Testis (tissue), 3 donors: ENCODE results near the gene PLCD1. TPM values are rescaled to one million over a fixed set of nuclear protein-coding genes. Genes with fewer than 3 reads are reported as not detected.

Experiments
- DNase-seq: peaks from one replicate; pipeline ENCODE4 v3.0.0-alpha.2; 2019
- H3K27ac ChIP-seq, 2 donors: fragments of 200-600 bp; sonication (generic); one replicate each; pipeline ENCODE4 v1.5.1; 2019
- H3K27me3 ChIP-seq: fragments of 200-600 bp; sonication (generic); one replicate; pipeline ENCODE4 v1.5.1; 2019
- H3K36me3 ChIP-seq: fragments of 200-600 bp; sonication (generic); one replicate; pipeline ENCODE4 v1.5.1; 2017; ENCODE audit warnings: low read depth; ENCODE audit errors: missing control alignments
- H3K4me1 ChIP-seq: fragments of 200-600 bp; sonication (generic); one replicate; pipeline ENCODE4 v1.5.1; 2019
- H3K4me3 ChIP-seq, 2 donors: fragments of 200-600 bp; sonication (generic); one replicate each; pipeline ENCODE4 v1.5.1; 2017 to 2019
- H3K9me3 ChIP-seq: fragments of 200-600 bp; sonication (generic); one replicate; pipeline ENCODE4 v1.5.1; 2017
- POLR2A ChIP-seq: fragments of 450-650 bp; IDR thresholded peaks from one replicate; pipeline ENCODE4 v1.6.1; 2017; ENCODE audit warnings: antibody characterized with exemption, mild to moderate bottlenecking, moderate library complexity
- WGBS, 2 donors: methylation state at CpG; one replicate each; pipeline ENCODE4 v1.1.5; 2018; 5-methylcytosine and 5-hydroxymethylcytosine counted together
- intact Hi-C: fragments of 100-400 bp; cut with DNase I; formaldehyde crosslinking; loops from one replicate; pipeline ENCODE4 v1.15.1; 2023; ENCODE audit warnings: low total_unique reads
- polyA plus RNA-seq: library from polyadenylated mRNA; stranded (reverse); fragments of 350-450 nt; fragmentation: Illumina TruSeq; extraction: RNeasy Lipid Tissue Mini Kit (QIAGEN cat#74804); gene quantifications from one replicate; pipeline ENCODE4 v1.2.3, GENCODE V29; 2014; ENCODE audit warnings: low read depth, low replicate concordance; ENCODE audit not compliant: insufficient read depth
- total RNA-seq, 2 donors: library from RNA; depleted of rRNA; stranded (reverse); fragments of >200 nt; gene quantifications; one replicate each; pipeline ENCODE4 v1.2.3, GENCODE V29; 2016
- TF ChIP-seq, protein P1 (sequence below), 3 experiments: fragments of 450-650 bp in 2 of 3; fragments of 200-600 bp in 1 of 3; sonication (generic) in 1 of 3; IDR thresholded peaks; one replicate each; pipeline ENCODE4 v1.5.1; 2016 to 2019; ENCODE audit warnings: antibody characterized with exemption in 3 of 3, mild to moderate bottlenecking in 2 of 3, moderate library complexity in 1 of 3

PLCD1 gene
- total and polyA plus RNA-seq, 3 donors from 2014 or later = 88.4 to 228 (median 155) TPM

- peaks cover 40% of the 10 kb centered on the region for H3K4me1 ChIP-seq
These were observed 26.0 kb downstream of the PLCD1 start for GRCh38 chr3:38003371-38003816.

DNA sequence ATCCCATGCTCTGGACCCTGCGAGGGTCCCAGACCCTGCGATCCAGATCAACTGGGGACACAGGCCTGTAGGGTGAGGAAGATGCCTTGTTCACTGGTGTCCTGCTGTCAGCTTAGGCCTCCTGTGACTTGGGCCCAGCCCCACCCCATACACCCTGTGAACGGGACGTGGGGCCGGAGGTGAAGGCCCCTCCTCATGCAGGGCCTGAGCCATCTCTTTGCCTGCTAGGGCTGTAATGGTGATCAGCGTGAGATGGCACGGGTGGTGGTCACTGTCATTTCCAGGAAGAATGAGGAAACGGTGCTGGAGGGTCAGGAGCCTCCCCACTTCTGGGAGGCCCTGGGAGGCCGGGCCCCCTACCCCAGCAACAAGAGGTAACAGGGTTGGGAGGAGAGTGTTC is 26.5 kb downstream of the PLCD1 start:
- WGBS, 2 donors = 81 to 97% methylated on average over 6 to 9 of the region's 9 CpGs
- Histone ChIP-seq H3K4me3 (no peak overlapping the region), H3K36me3 (no peaks in the 10 kb centered on the region), H3K4me1 (peaks cover 45% of the 10 kb centered on the region), H3K9me3 (no peaks in the 10 kb centered on the region), H3K27ac (peak overlapping the region; percentile 59 to 78), H3K27me3 (no peaks in the 10 kb centered on the region)
- DNase-seq = no peak
- TF ChIP-seq, protein P1, sequence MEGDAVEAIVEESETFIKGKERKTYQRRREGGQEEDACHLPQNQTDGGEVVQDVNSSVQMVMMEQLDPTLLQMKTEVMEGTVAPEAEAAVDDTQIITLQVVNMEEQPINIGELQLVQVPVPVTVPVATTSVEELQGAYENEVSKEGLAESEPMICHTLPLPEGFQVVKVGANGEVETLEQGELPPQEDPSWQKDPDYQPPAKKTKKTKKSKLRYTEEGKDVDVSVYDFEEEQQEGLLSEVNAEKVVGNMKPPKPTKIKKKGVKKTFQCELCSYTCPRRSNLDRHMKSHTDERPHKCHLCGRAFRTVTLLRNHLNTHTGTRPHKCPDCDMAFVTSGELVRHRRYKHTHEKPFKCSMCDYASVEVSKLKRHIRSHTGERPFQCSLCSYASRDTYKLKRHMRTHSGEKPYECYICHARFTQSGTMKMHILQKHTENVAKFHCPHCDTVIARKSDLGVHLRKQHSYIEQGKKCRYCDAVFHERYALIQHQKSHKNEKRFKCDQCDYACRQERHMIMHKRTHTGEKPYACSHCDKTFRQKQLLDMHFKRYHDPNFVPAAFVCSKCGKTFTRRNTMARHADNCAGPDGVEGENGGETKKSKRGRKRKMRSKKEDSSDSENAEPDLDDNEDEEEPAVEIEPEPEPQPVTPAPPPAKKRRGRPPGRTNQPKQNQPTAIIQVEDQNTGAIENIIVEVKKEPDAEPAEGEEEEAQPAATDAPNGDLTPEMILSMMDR (IDR thresholded peaks at IDR 0.05) = no peak
- no peak for TF ChIP-seq POLR2A
- intact Hi-C loops = loop anchor here (10.0 kb wide), 1 partner anchor 148 kb away; no protein-coding TSS in a partner anchor

More at GRCh38 chr3:38003371-38003816, 26.0 kb downstream of the PLCD1 start:
- Histone ChIP-seq H3K27ac (peak overlapping the region; percentile 59 to 78), H3K27me3 (no peaks in the 10 kb centered on the region), H3K36me3 (no peaks in the 10 kb centered on the region), H3K9me3 (no peaks in the 10 kb centered on the region), H3K4me3 (no peak overlapping the region)
- intact Hi-C loops = loop anchor here (10.0 kb wide), 1 partner anchor 149 kb away; no protein-coding TSS in a partner anchor
- TF ChIP-seq, protein P1 (IDR thresholded peaks at IDR 0.05) = peak; percentile 81 to 92 (median 87)
- no peak for TF ChIP-seq POLR2A
- WGBS, 2 donors = 34 to 41% methylated on average over 3 to 7 of the region's 7 CpGs
- peak; percentile 83 for DNase-seq

DNA sequence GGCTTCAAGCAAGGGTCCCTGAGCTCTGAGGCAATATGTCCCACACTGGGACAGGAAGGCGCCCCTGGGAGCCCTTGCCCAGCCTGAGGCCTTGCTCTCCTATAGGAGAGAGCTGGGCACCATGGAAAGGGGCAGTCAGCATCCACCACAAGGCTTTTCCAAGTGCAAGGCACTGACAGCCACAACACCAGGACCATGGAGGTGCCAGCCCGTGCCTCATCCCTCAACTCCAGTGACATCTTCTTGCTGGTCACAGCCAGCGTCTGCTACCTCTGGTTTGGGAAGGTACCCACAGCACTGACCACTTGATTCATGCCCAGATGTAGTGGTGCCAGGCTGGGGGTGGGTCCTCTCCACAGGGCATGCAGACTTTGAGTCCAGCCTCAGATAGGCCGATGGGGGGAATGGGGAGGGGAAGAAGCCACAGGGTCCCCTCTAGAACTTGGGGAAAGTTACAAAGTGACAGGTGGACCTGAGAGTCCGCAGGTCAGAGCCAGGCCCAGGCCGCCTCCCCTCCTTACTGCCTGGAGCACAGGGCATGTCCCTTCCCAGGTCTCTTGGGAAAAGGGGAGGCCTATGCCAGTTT is 27.1 kb downstream of the PLCD1 start:
- no peak for DNase-seq
- intact Hi-C loops = loop anchor here (10.0 kb wide), 1 partner anchor 148 kb away; no protein-coding TSS in a partner anchor
- 78 to 91% methylated on average over 3 to 6 of the region's 6 CpGs for WGBS, 2 donors
- H3K9me3 ChIP-seq = no peaks in the 10 kb centered on the region
- H3K36me3 ChIP-seq = no peaks in the 10 kb centered on the region
- H3K4me1 ChIP-seq = peaks cover 45% of the 10 kb centered on the region
- no peak for TF ChIP-seq POLR2A
- TF ChIP-seq, protein P1 (IDR thresholded peaks at IDR 0.05) = no peak
- H3K27me3 ChIP-seq = no peaks in the 10 kb centered on the region
- H3K27ac ChIP-seq = peak overlapping the region; percentile 59 to 78
- H3K4me3 ChIP-seq = no peak overlapping the region

- Histone ChIP-seq H3K4me1 (peaks cover 48% of the 10 kb centered on the region), H3K9me3 (no peaks in the 10 kb centered on the region), H3K4me3 (no peak overlapping the region), H3K36me3 (no peaks in the 10 kb centered on the region), H3K27me3 (no peaks in the 10 kb centered on the region), H3K27ac (no peak overlapping the region)
- WGBS, 2 donors = 85 to 86% methylated on average over 4 to 9 of the region's 9 CpGs
- DNase-seq = no peak
- TF ChIP-seq POLR2A = no peak
- TF ChIP-seq, protein P1 (IDR thresholded peaks at IDR 0.05) = no peak
- intact Hi-C loops = loop anchor here (10.0 kb wide), 1 partner anchor 147 kb away; no protein-coding TSS in a partner anchor
These were observed 27.9 kb downstream of the PLCD1 start for GRCh38 chr3:38001456-38002081.
